Measurements from ENCODE around the gene IL1F10.

Gene IL1F10

GRCh38 chr2:113120861-113121260 is 53.1 kb downstream of the IL1F10 start:
- Mint-ChIP-seq H3K27me3 (peaks cover 17% of the 10 kb centered on the region), H3K4me3 (no peak overlapping the region), H3K36me3 (ENCODE audit: low read depth) (no peaks in the 10 kb centered on the region), H3K4me1 (ENCODE audit: low read depth) (peaks cover 34% of the 10 kb centered on the region), H3K9me3 (no peaks in the 10 kb centered on the region), H3K27ac (no peak overlapping the region)

- H3K36me3 Mint-ChIP-seq (ENCODE audit: low read depth) = no peaks in the 10 kb centered on the region
- peaks cover 17% of the 10 kb centered on the region for H3K27me3 Mint-ChIP-seq
- peaks cover 43% of the 10 kb centered on the region for H3K4me1 Mint-ChIP-seq (ENCODE audit: low read depth)
- no peak overlapping the region for H3K4me3 Mint-ChIP-seq
- H3K9me3 Mint-ChIP-seq = no peaks in the 10 kb centered on the region
- H3K27ac Mint-ChIP-seq = peak overlapping the region; percentile 26
Observed at GRCh38 chr2:113122364-113122763, 54.6 kb downstream of the IL1F10 start.

GRCh38 chr2:113123726-113124125 is 56.0 kb downstream of the IL1F10 start:
- no peaks in the 10 kb centered on the region for H3K36me3 Mint-ChIP-seq (ENCODE audit: low read depth)
- H3K4me3 Mint-ChIP-seq = peak overlapping the region; percentile 63
- H3K27me3 Mint-ChIP-seq = peaks cover 17% of the 10 kb centered on the region
- peaks cover 55% of the 10 kb centered on the region for H3K4me1 Mint-ChIP-seq (ENCODE audit: low read depth)
- H3K9me3 Mint-ChIP-seq = no peaks in the 10 kb centered on the region
- H3K27ac Mint-ChIP-seq = peak overlapping the region; percentile 77

GRCh38 chr2:113124181-113124961 is 56.6 kb downstream of the IL1F10 start:
- Mint-ChIP-seq H3K4me1 (ENCODE audit: low read depth) (peaks cover 55% of the 10 kb centered on the region), H3K9me3 (no peaks in the 10 kb centered on the region), H3K36me3 (ENCODE audit: low read depth) (no peaks in the 10 kb centered on the region), H3K27me3 (peaks cover 17% of the 10 kb centered on the region), H3K4me3 (peak overlapping the region; percentile 63), H3K27ac (peak overlapping the region; percentile 77)
